ENCODE data around the gene RPTOR.

The RPTOR gene

GRCh38 chr17:80832888-80833583, 288.4 kb downstream of the RPTOR start (continued):
- peak; percentile 80 for TF ChIP-seq ZNF639 (tag by site-specific recombination; IDR thresholded peaks at IDR 0.05)

GRCh38 chr17:80833952-80834892, 289.6 kb downstream of the RPTOR start:
- TF ChIP-seq ZBTB17 (tag by site-specific recombination; IDR thresholded peaks at IDR 0.05) (0 out of 2 replicates have a peak, but pooled peaks have one; percentile 25), ZFP3 (tag by site-specific recombination; IDR thresholded peaks at IDR 0.05; ENCODE audit: low read depth) (no peak)
- peaks cover 0 to 18% of the 10 kb centered on the region in 2 experiments; a peak in 1 of 3 replicates for H3K36me3 ChIP-seq (ENCODE audit: control insufficient read depth in 2 of 2, insufficient read depth in 1 of 2, low read length in 2 of 2)
- POLR2A ChIA-PET: interaction anchor here (0.6 to 2.4 kb wide), 5 partner anchors 11 to 379 kb away, joined by 3 to 7 read pairs (median 4); no protein-coding TSS in a partner anchor
- CTCF ChIA-PET: interaction anchor here (0.6 to 1.8 kb wide), 3 partner anchors 65 to 689 kb away, joined by 3 to 10 read pairs (median 4); partner anchors contain the start of gene NPTX1
- H3K4me3 ChIP-seq (ENCODE audit: low read depth, low read length): no peak overlapping the region
- peaks cover 6% of the 10 kb centered on the region for H3K4me1 ChIP-seq (ENCODE audit: control insufficient read depth, insufficient read depth, low read length)
- H3K9me3 ChIP-seq (ENCODE audit: control insufficient read depth, insufficient read depth, low read depth, low read length): no peaks in the 10 kb centered on the region
- H3K27ac ChIP-seq (ENCODE audit: extremely low read depth, low read depth, low read length): no peak overlapping the region

- H3K27ac ChIP-seq (ENCODE audit: extremely low read depth, low read depth, low read length): no peak overlapping the region
- CTCF ChIA-PET: no interaction called here
- no peak for TF ChIP-seq ZNF585B (tag by site-specific recombination; IDR thresholded peaks at IDR 0.05)
- TF ChIP-seq ZNF341 (tag by site-specific recombination; IDR thresholded peaks at IDR 0.05; ENCODE audit: low read depth): no peak
- no peak for TF ChIP-seq ZNF624 (tag by site-specific recombination; IDR thresholded peaks at IDR 0.05)
- TF ChIP-seq ZNF792 (tag by site-specific recombination; IDR thresholded peaks at IDR 0.05): no peak
These were observed 290.2 kb downstream of the RPTOR start for GRCh38 chr17:80834893-80835275.

GRCh38 chr17:80835816-80836657, 291.4 kb downstream of the RPTOR start:
- H3K36me3 ChIP-seq (ENCODE audit: control insufficient read depth in 2 of 2, insufficient read depth in 1 of 2, low read length in 2 of 2): peaks cover 0 to 28% of the 10 kb centered on the region in 2 experiments; a peak in 1 of 3 replicates
- H3K4me1 ChIP-seq (ENCODE audit: control insufficient read depth, insufficient read depth, low read length): peaks cover 6% of the 10 kb centered on the region
- no peak overlapping the region for H3K4me3 ChIP-seq (ENCODE audit: low read depth, low read length)
- H3K9me3 ChIP-seq (ENCODE audit: control insufficient read depth, insufficient read depth, low read depth, low read length): no peaks in the 10 kb centered on the region
- no peak overlapping the region for H3K27ac ChIP-seq (ENCODE audit: extremely low read depth, low read depth, low read length)
- ChIA-PET CTCF (no interaction called here), POLR2A (no interaction called here)
- TF ChIP-seq RBAK (tag by site-specific recombination; IDR thresholded peaks at IDR 0.05): no peak
- no peak for TF ChIP-seq ZNF580 (tag by site-specific recombination; IDR thresholded peaks at IDR 0.05)
- TF ChIP-seq KLF10 (tag by site-specific recombination; IDR thresholded peaks at IDR 0.05): no peak
- TF ChIP-seq ZNF37A (tag by site-specific recombination; IDR thresholded peaks at IDR 0.05): no peak
- no peak for TF ChIP-seq ZNF707 (tag by site-specific recombination; IDR thresholded peaks at IDR 0.05)
- no peak for TF ChIP-seq ZNF10 (tag by site-specific recombination; IDR thresholded peaks at IDR 0.05)
- no peak for TF ChIP-seq BCL6B (tag by site-specific recombination; IDR thresholded peaks at IDR 0.05)
- no peak for TF ChIP-seq WT1 (tag by site-specific recombination; IDR thresholded peaks at IDR 0.05)
- no peak for TF ChIP-seq BCL11B (tag by site-specific recombination; IDR thresholded peaks at IDR 0.05; ENCODE audit: low read depth)
- no peak for TF ChIP-seq ZNF404 (tag by site-specific recombination; IDR thresholded peaks at IDR 0.05)
- no peak for TF ChIP-seq ZNF501 (tag by site-specific recombination; IDR thresholded peaks at IDR 0.05)
- TF ChIP-seq REST (tag by site-specific recombination; IDR thresholded peaks at IDR 0.05): no peak

More at GRCh38 chr17:80834893-80835275, 290.2 kb downstream of the RPTOR start:
- Histone ChIP-seq H3K9me3 (ENCODE audit: control insufficient read depth, insufficient read depth, low read depth, low read length) (no peaks in the 10 kb centered on the region), H3K4me1 (ENCODE audit: control insufficient read depth, insufficient read depth, low read length) (peaks cover 6% of the 10 kb centered on the region), H3K4me3 (ENCODE audit: low read depth, low read length) (no peak overlapping the region), H3K36me3 (ENCODE audit: control insufficient read depth in 2 of 2, insufficient read depth in 1 of 2, low read length in 2 of 2) (peaks cover 0 to 21% of the 10 kb centered on the region in 2 experiments; a peak in 1 of 3 replicates)
- POLR2A ChIA-PET: no interaction called here
